ENCODE results near the gene GPM6B.

GPM6B gene

GRCh38 chrX:13825178-13825762 lies 8.4 kb upstream of the GPM6B start:
- DNase-seq (ENCODE audit: low read depth in 2 of 2), result no peak

GRCh38 chrX:13824746-13825145 lies 7.9 kb upstream of the GPM6B start:
- no peak for DNase-seq (ENCODE audit: low read depth in 2 of 2)

DNA sequence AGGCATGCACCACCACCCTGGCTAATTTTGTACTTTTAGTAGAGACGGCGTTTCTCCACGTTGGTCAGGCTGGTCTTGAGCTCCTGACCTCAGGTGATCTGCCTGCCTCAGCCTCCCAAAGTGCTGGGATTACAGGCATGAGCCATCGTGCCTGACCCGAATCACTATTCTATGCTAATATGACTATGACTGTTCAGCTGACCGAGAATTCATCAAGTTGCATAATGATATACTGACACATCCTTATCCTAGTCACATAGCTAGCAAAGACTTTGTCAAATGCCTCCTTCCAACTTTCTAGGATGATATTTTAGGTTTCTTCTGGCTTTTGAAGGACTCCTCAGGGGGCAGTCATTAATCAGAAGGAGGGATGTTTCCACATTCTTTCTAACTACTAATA lies 4.8 kb upstream of the GPM6B start:
- DNase-seq (ENCODE audit: low read depth in 2 of 2), result no peak

DNA sequence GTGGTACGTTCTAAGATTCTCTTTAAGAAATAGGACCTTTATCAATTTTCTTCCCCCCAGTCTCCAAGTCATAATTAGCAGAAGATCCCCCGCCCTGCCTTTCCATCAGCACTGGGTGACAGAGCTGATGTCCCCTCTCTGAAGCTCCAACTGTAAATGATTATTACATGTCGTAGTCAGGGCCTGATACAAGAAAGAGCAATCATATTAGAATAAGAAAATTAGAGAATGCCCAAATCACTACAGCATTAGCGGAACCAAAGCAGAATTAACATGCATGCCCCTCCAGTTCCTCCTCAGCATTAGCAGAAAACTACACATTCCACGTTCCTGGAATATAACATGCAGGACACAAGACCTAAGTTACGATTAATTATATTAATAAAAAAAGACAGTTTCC lies 717 bp downstream of the GPM6B start:
- no peak for DNase-seq (ENCODE audit: low read depth in 2 of 2)

DNA sequence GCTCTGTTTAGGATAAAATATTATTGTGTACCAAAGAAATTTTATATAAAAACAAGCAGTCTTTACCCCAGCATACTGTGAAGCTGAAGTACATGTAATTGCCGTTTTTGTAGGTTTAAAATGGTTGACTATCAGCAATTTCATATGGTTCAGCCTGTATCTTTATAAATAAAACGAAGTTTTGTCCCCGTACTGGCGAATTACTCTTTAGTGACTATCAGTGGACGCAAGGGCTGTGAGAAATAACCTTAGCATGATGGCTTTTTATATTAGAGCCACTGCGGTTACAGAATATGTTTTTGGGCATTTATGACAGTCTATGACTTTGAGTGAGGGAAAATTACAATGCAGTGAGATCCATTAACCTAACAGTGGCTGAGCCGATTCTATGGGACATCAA lies 1.2 kb downstream of the GPM6B start:
- no peak for DNase-seq (ENCODE audit: low read depth in 2 of 2)

DNA sequence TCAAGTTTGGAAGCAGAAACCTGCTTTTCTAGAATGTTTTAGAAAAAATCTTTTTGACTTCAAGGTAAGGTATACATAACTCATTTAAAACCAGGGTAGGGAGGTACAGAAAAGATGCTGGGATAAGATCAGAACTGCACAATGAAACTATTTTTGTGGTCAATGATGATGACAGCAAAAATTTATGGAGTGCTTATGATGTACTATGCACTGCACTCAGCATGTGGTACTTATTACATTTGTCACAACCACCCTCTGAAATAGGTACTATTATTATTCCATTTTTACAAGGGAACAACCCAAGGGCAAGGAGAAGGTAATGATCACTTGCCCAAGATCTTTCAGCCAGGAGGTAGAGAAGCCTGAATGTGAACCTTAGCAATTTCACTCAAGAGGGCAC lies 8.0 kb downstream of the GPM6B start:
- DNase-seq (ENCODE audit: low read depth in 2 of 2), result no peak

- DNase-seq (ENCODE audit: low read depth in 2 of 2), result no peak
Measured at GRCh38 chrX:13808293-13808692, 8.6 kb downstream of the GPM6B start.

DNA sequence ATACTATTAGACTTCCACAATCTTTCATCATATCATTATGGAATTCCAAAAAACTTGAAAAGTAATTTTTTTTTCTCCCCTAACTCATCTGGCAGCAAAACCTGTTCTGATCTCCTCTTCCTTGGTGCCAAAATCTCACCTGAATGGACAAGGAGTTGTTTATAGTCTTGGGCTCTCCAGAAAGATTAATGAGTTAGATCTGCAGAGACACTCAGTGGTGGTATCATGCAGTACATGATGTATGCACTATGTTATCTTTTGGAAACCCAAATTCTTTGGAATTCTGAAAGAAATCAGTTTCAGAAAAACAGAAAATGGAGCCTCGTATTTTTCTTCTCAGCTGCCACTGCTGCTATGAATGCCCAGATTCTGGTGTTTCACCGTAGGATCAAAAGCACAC lies 11.7 kb downstream of the GPM6B start:
- DNase-seq (ENCODE audit: low read depth in 2 of 2), result no peak

- no peak for DNase-seq (ENCODE audit: low read depth in 2 of 2)
Measured at GRCh38 chrX:13803116-13803515, 13.8 kb downstream of the GPM6B start.

- DNase-seq (ENCODE audit: low read depth in 2 of 2), result no peak
Measured at GRCh38 chrX:13798184-13798583, 18.7 kb downstream of the GPM6B start.

DNA sequence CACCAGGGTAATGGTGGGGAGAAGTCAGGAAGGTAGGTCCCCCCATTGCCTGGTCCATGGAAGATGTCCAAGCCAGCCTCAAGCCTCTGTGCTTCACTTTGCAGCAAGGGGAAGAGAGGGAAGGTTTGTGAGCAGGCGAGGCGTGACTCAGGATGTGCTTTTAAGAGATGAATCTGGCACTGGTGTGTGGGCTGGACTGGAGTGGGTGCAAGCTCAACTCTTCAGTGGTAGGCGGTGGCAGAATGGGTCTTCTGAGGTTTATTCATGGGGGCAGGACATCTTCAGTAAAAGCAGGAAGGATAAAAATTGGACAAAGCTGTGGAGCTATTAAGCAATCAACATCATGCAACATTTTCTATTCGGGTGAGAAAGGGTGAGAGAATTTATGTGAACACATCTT lies 19.4 kb downstream of the GPM6B start:
- DNase-seq (ENCODE audit: low read depth in 2 of 2), result no peak

DNA sequence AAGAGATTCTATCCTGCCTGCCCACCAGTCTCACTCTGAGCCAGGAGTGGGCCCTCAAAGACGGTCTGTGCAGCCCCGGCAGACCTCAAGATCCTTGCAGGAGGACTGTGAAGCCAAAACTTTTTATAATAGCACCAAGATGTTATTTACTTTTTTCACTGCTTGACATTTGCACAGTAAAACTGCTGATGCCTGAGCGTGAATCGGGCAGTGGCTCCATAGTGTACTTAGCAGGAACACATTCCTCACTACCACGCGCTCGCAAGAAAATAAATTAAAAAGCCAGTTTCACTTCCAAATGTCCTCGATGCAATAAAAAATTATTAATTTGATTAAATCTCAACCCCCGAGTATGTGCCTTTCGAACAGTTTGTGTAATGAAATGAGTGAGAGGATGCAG lies 22.5 kb downstream of the GPM6B start:
- DNase-seq (ENCODE audit: low read depth in 2 of 2), result no peak

DNA sequence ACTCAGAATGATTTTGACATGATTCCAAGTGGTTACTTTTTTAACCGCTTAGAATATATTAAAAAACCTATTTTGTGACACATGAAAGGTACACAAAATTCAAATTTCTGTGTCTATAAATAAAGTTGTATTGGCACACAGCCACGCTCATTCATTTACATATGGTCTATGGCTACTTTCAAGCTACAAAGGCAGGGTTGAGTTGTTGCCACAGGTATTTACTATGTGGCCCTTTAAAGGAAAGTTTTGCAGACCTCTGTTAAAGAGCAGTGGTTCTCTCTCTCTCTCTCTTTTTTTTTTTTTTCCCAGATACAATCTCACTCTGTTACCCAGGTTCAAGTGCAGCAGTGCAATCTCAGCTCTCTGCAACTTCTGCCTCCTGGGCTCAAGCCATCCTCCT lies 23.0 kb downstream of the GPM6B start:
- DNase-seq (ENCODE audit: low read depth in 2 of 2), result no peak

GRCh38 chrX:13791559-13791958 lies 25.3 kb downstream of the GPM6B start:
- DNase-seq (ENCODE audit: low read depth in 2 of 2), result no peak

- DNase-seq (ENCODE audit: low read depth in 2 of 2), result no peak
Measured at GRCh38 chrX:13791145-13791544, 25.7 kb downstream of the GPM6B start.

DNA sequence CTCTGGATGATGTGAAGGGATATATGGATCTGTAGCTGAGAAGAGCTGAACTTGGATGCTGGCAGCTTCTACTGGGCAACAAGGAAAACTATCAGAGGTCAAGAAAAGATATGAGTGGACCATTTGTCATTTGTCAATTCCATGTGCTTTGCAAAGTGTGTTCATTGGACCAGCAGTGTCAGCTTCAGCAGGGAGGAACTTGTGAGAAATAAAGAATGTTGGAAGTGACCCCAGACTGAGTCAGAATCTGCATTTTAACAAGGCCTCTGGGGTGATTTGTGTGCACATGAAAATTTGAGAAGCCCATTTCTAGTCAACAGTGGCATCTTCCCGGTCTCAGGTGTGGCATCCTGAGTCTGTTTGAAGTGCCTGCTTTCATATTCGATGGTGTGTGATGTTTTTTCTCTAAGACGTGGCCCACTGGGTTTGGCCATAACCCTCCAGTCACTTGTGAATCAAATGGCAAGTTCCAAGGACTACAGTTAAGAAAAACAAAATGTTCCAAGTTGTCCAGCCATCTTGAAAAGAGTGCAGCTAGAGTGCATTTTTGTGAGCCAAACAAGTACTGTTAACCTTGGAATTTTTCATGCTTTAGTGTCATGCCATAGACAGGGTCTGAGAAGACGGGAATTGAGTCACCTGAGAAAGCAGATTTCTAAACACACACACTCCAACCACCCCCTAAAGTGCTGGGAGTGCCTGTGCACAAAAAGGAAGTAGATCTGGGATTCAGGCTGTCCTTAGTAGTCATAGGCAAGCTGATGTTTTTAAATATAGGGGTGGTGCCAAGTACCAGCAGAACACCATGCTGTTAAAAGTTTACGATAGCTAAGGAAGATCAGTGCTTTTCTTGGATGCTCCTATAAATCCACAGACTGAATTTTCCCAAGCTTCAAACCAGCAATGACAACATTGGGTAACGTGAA lies 26.4 kb downstream of the GPM6B start:
- no peak for DNase-seq (ENCODE audit: low read depth in 2 of 2)

GRCh38 chrX:13786048-13786447 lies 30.8 kb downstream of the GPM6B start:
- no peak for DNase-seq (ENCODE audit: low read depth in 2 of 2)

- DNase-seq (ENCODE audit: low read depth in 2 of 2), result no peak
Measured at GRCh38 chrX:13780868-13781427, 35.9 kb downstream of the GPM6B start.

- no peak for DNase-seq (ENCODE audit: low read depth in 2 of 2)
Measured at GRCh38 chrX:13778916-13779315, 38.0 kb downstream of the GPM6B start.

GRCh38 chrX:13776387-13776786 lies 40.5 kb downstream of the GPM6B start:
- DNase-seq (ENCODE audit: low read depth in 2 of 2), result no peak

DNA sequence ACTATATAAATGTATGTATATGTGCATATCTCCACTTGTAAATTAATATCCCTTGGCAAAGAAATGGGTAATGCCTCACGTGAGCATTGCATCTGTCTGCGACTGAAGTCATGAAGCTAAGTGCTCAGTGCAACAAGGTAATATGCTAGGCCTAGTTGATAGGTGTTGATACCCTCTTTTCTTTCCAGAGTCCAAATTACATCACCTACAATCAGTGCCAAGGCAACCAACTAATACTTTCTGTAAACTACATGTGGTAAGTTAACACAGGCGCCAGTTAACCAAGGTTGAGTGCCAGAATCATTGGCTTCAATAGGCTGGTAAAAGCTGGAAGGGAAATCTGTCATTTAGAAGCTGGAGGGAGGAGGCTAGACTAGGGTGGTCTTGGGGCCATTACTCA lies 41.1 kb downstream of the GPM6B start:
- no peak for DNase-seq (ENCODE audit: low read depth in 2 of 2)

- no peak for DNase-seq (ENCODE audit: low read depth in 2 of 2)
Measured at GRCh38 chrX:13774696-13775095, 42.2 kb downstream of the GPM6B start.

GRCh38 chrX:13770013-13770535 lies 46.8 kb downstream of the GPM6B start:
- no peak for DNase-seq (ENCODE audit: low read depth in 2 of 2)

Data from stimulated activated CD8-positive, alpha-beta memory T cell treated with anti-CD3 and anti-CD28 coated beads, Interleukin-2, amount 100 ng/mL, for 48 hours (primary cell).